Measurements from ENCODE around the gene COX7A2.

- TF ChIP-seq CTCF (IDR thresholded peaks at IDR 0.05) (no peak), TCF7L2 (IDR thresholded peaks at IDR 0.05; ENCODE audit: low read depth, low read length) (no peak)
Measured at GRCh38 chr6:75217193-75217592, 26.4 kb downstream of the COX7A2 start.
